ENCODE measurements around the gene ACSS2.
A peak's percentile ranks its signal among the peaks of the same experiment; 100 is the strongest.

The ACSS2 gene

GRCh38 chr20:34876406-34877282, at the start of gene ACSS2:
Gene ACSS2 (plus strand): TSS chr20:34876612. CDS start chr20:34876646, 34 bp downstream.
- no peak for DNase-seq (ENCODE audit: low spot score)

- DNase-seq (ENCODE audit: low spot score) = no peak
Measured at GRCh38 chr20:34829191-34829590, 47.2 kb upstream of the ACSS2 start.

GRCh38 chr20:34831936-34832335, 44.5 kb upstream of the ACSS2 start:
- no peak for DNase-seq (ENCODE audit: low spot score)

- peak; percentile 47 for DNase-seq (ENCODE audit: low spot score)
Measured at GRCh38 chr20:34834459-34834893, 41.9 kb upstream of the ACSS2 start.

- DNase-seq (ENCODE audit: low spot score) = no peak
Measured at GRCh38 chr20:34842143-34842542, 34.3 kb upstream of the ACSS2 start.

GRCh38 chr20:34843421-34843820, 33.0 kb upstream of the ACSS2 start:
- no peak for DNase-seq (ENCODE audit: low spot score)

- no peak for DNase-seq (ENCODE audit: low spot score)
Measured at GRCh38 chr20:34848597-34848996, 27.8 kb upstream of the ACSS2 start.

GRCh38 chr20:34849778-34850177, 26.6 kb upstream of the ACSS2 start:
- no peak for DNase-seq (ENCODE audit: low spot score)

- no peak for DNase-seq (ENCODE audit: low spot score)
Measured at GRCh38 chr20:34850969-34851368, 25.4 kb upstream of the ACSS2 start.

- no peak for DNase-seq (ENCODE audit: low spot score)
Measured at GRCh38 chr20:34852298-34852697, 24.1 kb upstream of the ACSS2 start.

- DNase-seq (ENCODE audit: low spot score) = no peak
Measured at GRCh38 chr20:34859367-34859766, 17.0 kb upstream of the ACSS2 start.

- no peak for DNase-seq (ENCODE audit: low spot score)
Measured at GRCh38 chr20:34859826-34860545, 16.4 kb upstream of the ACSS2 start.

GRCh38 chr20:34861386-34862084, 14.9 kb upstream of the ACSS2 start:
- DNase-seq (ENCODE audit: low spot score) = no peak

GRCh38 chr20:34862724-34863123, 13.7 kb upstream of the ACSS2 start:
- DNase-seq (ENCODE audit: low spot score) = no peak

GRCh38 chr20:34863421-34863965, 12.9 kb upstream of the ACSS2 start:
- DNase-seq (ENCODE audit: low spot score) = no peak

GRCh38 chr20:34864216-34864615, 12.2 kb upstream of the ACSS2 start:
- no peak for DNase-seq (ENCODE audit: low spot score)

- DNase-seq (ENCODE audit: low spot score) = no peak
Measured at GRCh38 chr20:34871320-34871926, 5.0 kb upstream of the ACSS2 start.

- DNase-seq (ENCODE audit: low spot score) = no peak
Measured at GRCh38 chr20:34871966-34872621, 4.3 kb upstream of the ACSS2 start.

GRCh38 chr20:34872622-34873224, 3.7 kb upstream of the ACSS2 start, which contains the start of gene GGT7:
Gene GGT7 (minus strand): TSS chr20:34872856. CDS start chr20:34872815, 41 bp downstream.
- peak; percentile 94 for DNase-seq (ENCODE audit: low spot score)

GRCh38 chr20:34873583-34874093, 2.8 kb upstream of the ACSS2 start:
- DNase-seq (ENCODE audit: low spot score) = no peak
